Hippocampal formation (tissue), 2 donors: Measurements from ENCODE around the gene SRPX.

Experiments
- DNase-seq, 2 donors: peaks; one replicate each; lab custom pipeline; 2025; lab: John Stamatoyannopoulos, UW

SRPX gene

GRCh38 chrX:38220415-38221390, at the start of gene SRPX:
Gene SRPX, minus strand, starts transcription at chrX:38220871. Its CDS starts 79 bp downstream, at chrX:38220792.
- no peak for DNase-seq

- DNase-seq = no peak
These were observed 47.3 kb upstream of the SRPX start for GRCh38 chrX:38268011-38268410.

- DNase-seq = no peak
These were observed 42.3 kb upstream of the SRPX start for GRCh38 chrX:38262715-38263620.

GRCh38 chrX:38260231-38260630, 39.6 kb upstream of the SRPX start:
- no peak for DNase-seq

- no peak for DNase-seq
These were observed 35.3 kb upstream of the SRPX start for GRCh38 chrX:38256019-38256418.

- DNase-seq = no peak
These were observed 29.3 kb upstream of the SRPX start for GRCh38 chrX:38249965-38250364.

- DNase-seq = no peak
These were observed 26.4 kb upstream of the SRPX start for GRCh38 chrX:38247051-38247450.

GRCh38 chrX:38240541-38240940, 19.9 kb upstream of the SRPX start:
- DNase-seq = no peak

GRCh38 chrX:38236901-38237615, 16.4 kb upstream of the SRPX start:
- no peak for DNase-seq

GRCh38 chrX:38233891-38234667, 13.4 kb upstream of the SRPX start:
- DNase-seq = no peak

GRCh38 chrX:38232079-38232686, 11.5 kb upstream of the SRPX start:
- DNase-seq = no peak

- DNase-seq = no peak
These were observed 4.4 kb upstream of the SRPX start for GRCh38 chrX:38225093-38225492.

- no peak for DNase-seq
These were observed 3.5 kb upstream of the SRPX start for GRCh38 chrX:38224160-38224559.

- no peak for DNase-seq
These were observed 789 bp upstream of the SRPX start for GRCh38 chrX:38221391-38221929.

GRCh38 chrX:38220024-38220414, 652 bp downstream of the SRPX start:
- no peak for DNase-seq

- no peak for DNase-seq
These were observed 4.0 kb downstream of the SRPX start for GRCh38 chrX:38216642-38217041.

GRCh38 chrX:38214551-38215531, 5.8 kb downstream of the SRPX start:
- no peak for DNase-seq

- DNase-seq = no peak
These were observed 6.6 kb downstream of the SRPX start for GRCh38 chrX:38214044-38214443.
